ENCODE data around the gene RMRP.

The RMRP gene

GRCh38 chr9:35657546-35658136 is at the start of gene RMRP:
TSS of gene RMRP (minus strand) at chr9:35658019.
- DNase-seq (ENCODE audit: low read depth), result peak; percentile 99
- peak; percentile 15 for TF ChIP-seq CTCF (IDR thresholded peaks at IDR 0.05; ENCODE audit: insufficient read depth, low read depth, low read length, missing control alignments)
- H3K4me3 ChIP-seq (ENCODE audit: low read depth, low read length), result peak within 1 kb of the TSS; percentile 89

- no peak overlapping the region for H3K4me3 ChIP-seq (ENCODE audit: low read depth, low read length)
- DNase-seq (ENCODE audit: low read depth), result no peak
- no peak for TF ChIP-seq CTCF (IDR thresholded peaks at IDR 0.05; ENCODE audit: insufficient read depth, low read depth, low read length, missing control alignments)
Observed at GRCh38 chr9:35706951-35707350, 49.1 kb upstream of the RMRP start.

- TF ChIP-seq CTCF (IDR thresholded peaks at IDR 0.05; ENCODE audit: insufficient read depth, low read depth, low read length, missing control alignments), result no peak
- no peak overlapping the region for H3K4me3 ChIP-seq (ENCODE audit: low read depth, low read length)
- DNase-seq (ENCODE audit: low read depth), result no peak
Observed at GRCh38 chr9:35705836-35706430, 48.1 kb upstream of the RMRP start.

- TF ChIP-seq CTCF (IDR thresholded peaks at IDR 0.05; ENCODE audit: insufficient read depth, low read depth, low read length, missing control alignments), result no peak
- no peak for DNase-seq (ENCODE audit: low read depth)
Observed at GRCh38 chr9:35705372-35705771, 47.6 kb upstream of the RMRP start.

GRCh38 chr9:35703906-35704672 is 46.3 kb upstream of the RMRP start:
- no peak for TF ChIP-seq CTCF (IDR thresholded peaks at IDR 0.05; ENCODE audit: insufficient read depth, low read depth, low read length, missing control alignments)
- no peak for DNase-seq (ENCODE audit: low read depth)
- H3K4me3 ChIP-seq (ENCODE audit: low read depth, low read length), result no peak overlapping the region

More at GRCh38 chr9:35705372-35705771, 47.6 kb upstream of the RMRP start:
- no peak overlapping the region for H3K4me3 ChIP-seq (ENCODE audit: low read depth, low read length)

GRCh38 chr9:35702696-35703095 is 44.9 kb upstream of the RMRP start:
- TF ChIP-seq CTCF (IDR thresholded peaks at IDR 0.05; ENCODE audit: insufficient read depth, low read depth, low read length, missing control alignments), result no peak
- no peak for DNase-seq (ENCODE audit: low read depth)
- no peak overlapping the region for H3K4me3 ChIP-seq (ENCODE audit: low read depth, low read length)
